ENCODE data around the gene FXYD6.
A peak's percentile ranks its signal among the peaks of the same experiment; 100 is the strongest.

Gene FXYD6

DNA sequence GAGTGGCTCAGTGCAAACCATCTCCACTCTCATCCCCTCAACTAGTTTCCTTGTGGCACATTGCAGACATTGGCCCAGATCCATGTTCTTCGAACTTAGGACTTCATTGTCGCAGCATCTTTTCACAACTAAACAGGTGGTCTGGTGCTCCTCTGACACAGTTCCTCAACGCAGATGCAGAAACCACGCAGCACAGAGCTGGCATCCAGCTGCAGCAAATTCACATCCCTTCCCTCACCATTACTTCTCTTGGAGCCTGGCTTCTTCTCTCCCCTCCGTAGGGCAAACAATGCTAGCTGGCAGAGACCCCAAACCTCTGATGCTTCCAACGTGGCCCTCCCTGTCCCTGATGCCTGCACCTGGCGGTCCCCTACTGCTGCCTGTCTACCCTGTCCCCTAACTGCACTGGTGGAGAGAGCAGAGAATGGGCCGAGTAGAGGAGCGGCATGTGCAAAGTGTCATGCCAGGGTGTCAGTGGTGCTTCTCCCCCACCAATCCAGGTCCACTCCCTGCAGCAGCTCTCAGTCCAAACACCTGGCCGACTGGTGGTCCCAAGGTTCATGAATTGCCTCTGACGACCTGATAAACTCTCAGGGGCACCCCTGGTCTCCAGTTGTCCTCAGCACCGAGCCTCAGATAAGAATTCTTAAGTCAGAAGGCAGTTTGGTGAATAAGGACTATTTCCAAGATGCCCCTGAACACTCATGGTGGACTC, 34.6 kb upstream of the FXYD6 start:
- Histone ChIP-seq H3K27ac (ENCODE audit: low read depth in 2 of 2, low read length in 2 of 2) (no peak overlapping the region), H3K9me3 (ENCODE audit: control insufficient read depth in 2 of 2, low read length in 2 of 2) (no peaks in the 10 kb centered on the region), H3K9ac (ENCODE audit: low read depth in 1 of 2, low read length in 2 of 2) (no peak overlapping the region), H3K4me1 (ENCODE audit: control insufficient read depth in 2 of 2, insufficient read depth in 2 of 2, low read length in 2 of 2) (peaks cover 4 to 6% of the 10 kb centered on the region in 2 donors), H3K36me3 (ENCODE audit: control insufficient read depth in 2 of 2, insufficient read depth in 2 of 2, low read length in 2 of 2) (no peaks in the 10 kb centered on the region), H3K4me3 (ENCODE audit: low read length in 2 of 2) (no peak overlapping the region), H3K27me3 (ENCODE audit: control insufficient read depth in 2 of 2, insufficient read depth in 2 of 2, low read length in 2 of 2) (no peaks in the 10 kb centered on the region)

DNA sequence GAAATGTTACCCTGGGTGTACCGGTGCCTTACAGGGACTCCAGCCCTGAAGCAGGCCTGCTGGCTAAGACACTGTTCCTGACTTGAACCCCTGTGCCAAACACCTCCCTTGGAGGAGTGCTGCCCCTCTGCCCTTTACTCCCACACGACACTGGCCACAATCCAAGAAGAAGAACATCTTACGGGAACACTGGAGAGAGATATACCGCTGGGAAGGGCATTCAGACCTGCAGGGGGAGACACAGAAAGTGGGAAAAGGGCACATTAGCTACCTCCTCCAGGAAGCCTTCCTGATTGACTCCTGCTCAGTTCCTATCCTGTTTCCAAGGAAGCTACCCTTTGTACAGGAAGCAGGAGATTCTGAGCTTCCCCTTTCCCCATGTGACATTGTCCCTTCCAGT, 34.1 kb upstream of the FXYD6 start:
- Histone ChIP-seq H3K4me3 (ENCODE audit: low read length in 2 of 2) (no peak overlapping the region), H3K27ac (ENCODE audit: low read depth in 2 of 2, low read length in 2 of 2) (no peak overlapping the region), H3K4me1 (ENCODE audit: control insufficient read depth in 2 of 2, insufficient read depth in 2 of 2, low read length in 2 of 2) (peaks cover 4 to 6% of the 10 kb centered on the region in 2 donors), H3K36me3 (ENCODE audit: control insufficient read depth in 2 of 2, insufficient read depth in 2 of 2, low read length in 2 of 2) (no peaks in the 10 kb centered on the region), H3K9me3 (ENCODE audit: control insufficient read depth in 2 of 2, low read length in 2 of 2) (no peaks in the 10 kb centered on the region), H3K9ac (ENCODE audit: low read depth in 1 of 2, low read length in 2 of 2) (no peak overlapping the region), H3K27me3 (ENCODE audit: control insufficient read depth in 2 of 2, insufficient read depth in 2 of 2, low read length in 2 of 2) (no peaks in the 10 kb centered on the region)

DNA sequence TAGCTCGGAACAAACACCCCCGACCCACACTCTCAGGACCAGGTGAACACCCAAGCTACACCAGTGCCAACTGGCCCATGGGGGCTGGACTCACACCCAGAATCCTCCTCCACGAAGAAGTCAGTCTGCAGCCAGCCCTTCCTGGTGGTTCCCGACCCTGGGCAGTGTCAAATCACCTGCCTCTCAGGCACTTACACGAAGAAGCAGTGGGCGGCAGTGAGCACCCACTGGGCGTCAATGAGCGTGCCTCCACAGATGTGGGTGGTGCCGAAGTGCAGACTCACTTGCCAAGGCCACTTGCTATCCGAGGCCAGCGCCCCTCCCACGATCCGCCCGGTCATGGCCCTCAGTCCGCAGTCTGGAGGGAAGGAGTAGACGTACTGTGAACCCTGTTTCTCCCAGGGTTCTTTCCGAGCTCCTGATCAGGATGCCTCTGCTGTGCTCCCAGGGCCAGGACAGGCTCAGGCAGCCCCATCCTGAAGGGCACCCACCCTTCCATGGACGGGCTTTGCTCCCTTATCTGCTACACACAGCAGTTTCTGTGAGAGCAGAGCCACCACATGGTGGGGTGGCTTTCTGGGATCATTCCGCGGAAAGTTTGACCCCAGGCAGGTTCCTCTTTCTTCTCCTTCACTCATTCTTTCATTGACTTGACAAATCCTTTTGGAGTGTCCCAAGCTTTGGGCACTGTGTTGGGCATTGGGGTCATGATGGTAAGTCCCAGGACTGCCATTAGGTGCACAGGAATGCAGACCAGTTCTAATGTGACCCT, 33.3 kb upstream of the FXYD6 start:
- Histone ChIP-seq H3K9ac (ENCODE audit: low read depth in 1 of 2, low read length in 2 of 2) (no peak overlapping the region), H3K4me1 (ENCODE audit: control insufficient read depth in 2 of 2, insufficient read depth in 2 of 2, low read length in 2 of 2) (peaks cover 4 to 6% of the 10 kb centered on the region in 2 donors), H3K27me3 (ENCODE audit: control insufficient read depth in 2 of 2, insufficient read depth in 2 of 2, low read length in 2 of 2) (no peaks in the 10 kb centered on the region), H3K36me3 (ENCODE audit: control insufficient read depth in 2 of 2, insufficient read depth in 2 of 2, low read length in 2 of 2) (no peaks in the 10 kb centered on the region), H3K9me3 (ENCODE audit: control insufficient read depth in 2 of 2, low read length in 2 of 2) (no peaks in the 10 kb centered on the region), H3K4me3 (ENCODE audit: low read length in 2 of 2) (no peak overlapping the region), H3K27ac (ENCODE audit: low read depth in 2 of 2, low read length in 2 of 2) (no peak overlapping the region)

DNA sequence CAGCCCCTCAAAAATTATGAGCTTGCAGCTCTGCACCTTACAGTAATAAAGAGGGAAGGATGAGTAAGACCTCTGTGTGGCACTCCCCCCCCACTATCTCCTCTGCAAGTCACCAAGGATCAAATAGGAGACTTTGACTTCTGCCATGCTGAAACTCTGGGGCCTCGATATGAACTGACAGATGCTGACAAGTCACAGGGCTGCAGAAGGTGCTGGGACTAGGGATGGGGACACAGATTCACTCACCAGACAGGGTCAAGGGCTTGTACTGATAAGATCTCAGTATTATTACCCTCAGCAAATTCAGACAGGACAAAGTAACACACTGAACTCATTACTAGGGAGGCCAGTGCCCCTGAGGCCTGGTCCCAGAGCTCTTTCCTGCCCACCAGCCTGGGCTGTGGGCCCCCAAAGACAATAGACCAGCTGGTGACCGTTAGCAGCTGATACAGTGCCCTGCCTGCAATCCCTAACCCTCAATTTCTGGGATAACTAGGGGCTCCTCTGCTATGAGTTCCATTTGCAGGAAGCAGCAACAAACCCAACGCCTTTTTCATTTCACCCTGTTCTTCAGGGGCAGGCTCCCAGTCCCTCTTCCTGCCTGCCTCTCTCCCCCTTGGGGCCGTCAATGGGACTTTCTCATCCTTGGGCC, 32.6 kb upstream of the FXYD6 start:
- no peaks in the 10 kb centered on the region for H3K36me3 ChIP-seq (ENCODE audit: control insufficient read depth in 2 of 2, insufficient read depth in 2 of 2, low read length in 2 of 2)
- no peaks in the 10 kb centered on the region for H3K9me3 ChIP-seq (ENCODE audit: control insufficient read depth in 2 of 2, low read length in 2 of 2)
- H3K4me1 ChIP-seq (ENCODE audit: control insufficient read depth in 2 of 2, insufficient read depth in 2 of 2, low read length in 2 of 2) = peaks cover 4 to 6% of the 10 kb centered on the region in 2 donors
- no peaks in the 10 kb centered on the region for H3K27me3 ChIP-seq (ENCODE audit: control insufficient read depth in 2 of 2, insufficient read depth in 2 of 2, low read length in 2 of 2)
- no peak overlapping the region for H3K9ac ChIP-seq (ENCODE audit: low read depth in 1 of 2, low read length in 2 of 2)
- H3K4me3 ChIP-seq (ENCODE audit: low read length in 2 of 2) = no peak overlapping the region
- no peak overlapping the region for H3K27ac ChIP-seq (ENCODE audit: low read depth in 2 of 2, low read length in 2 of 2)

DNA sequence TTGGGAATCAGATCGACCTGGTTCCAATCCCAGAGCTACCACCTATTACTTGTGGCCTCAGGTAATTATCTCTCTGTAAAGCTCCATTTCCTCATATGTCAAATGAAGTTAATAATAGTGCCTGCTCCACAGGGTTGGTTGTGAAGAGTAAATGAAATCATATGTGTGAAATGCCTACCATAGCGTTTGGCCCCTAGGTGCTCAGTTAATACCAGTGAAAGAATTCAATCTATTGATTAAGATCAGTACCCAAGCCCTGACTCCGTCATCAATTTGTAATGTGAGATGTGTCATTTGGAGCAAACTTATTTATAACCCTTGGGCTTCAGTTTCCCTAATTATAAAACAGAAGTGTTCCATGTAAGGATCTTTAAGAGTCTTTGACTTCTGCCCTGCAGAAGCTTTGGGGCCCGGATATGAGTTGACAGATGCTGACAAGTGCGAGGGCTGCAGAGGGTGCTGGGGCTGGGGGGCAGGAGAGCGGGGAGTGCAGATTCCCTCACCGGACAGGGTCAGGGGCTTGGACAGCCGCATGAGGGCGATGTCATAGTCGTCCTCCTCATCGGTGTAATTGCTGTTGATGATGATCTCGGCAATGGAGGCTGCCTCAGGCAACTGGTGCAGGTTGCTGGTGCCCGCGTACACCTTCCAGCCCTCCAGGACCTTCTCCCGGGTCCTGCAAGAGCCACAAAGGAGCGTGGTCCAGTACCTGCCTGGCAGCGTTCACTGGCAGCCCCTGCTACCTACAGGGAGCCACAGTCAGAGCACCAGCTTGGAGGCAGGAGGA, 31.8 kb upstream of the FXYD6 start:
- H3K27ac ChIP-seq (ENCODE audit: low read depth in 2 of 2, low read length in 2 of 2) = no peak overlapping the region
- H3K4me3 ChIP-seq (ENCODE audit: low read length in 2 of 2) = no peak overlapping the region
- H3K27me3 ChIP-seq (ENCODE audit: control insufficient read depth in 2 of 2, insufficient read depth in 2 of 2, low read length in 2 of 2) = no peaks in the 10 kb centered on the region
- no peaks in the 10 kb centered on the region for H3K9me3 ChIP-seq (ENCODE audit: control insufficient read depth in 2 of 2, low read length in 2 of 2)
- H3K4me1 ChIP-seq (ENCODE audit: control insufficient read depth in 2 of 2, insufficient read depth in 2 of 2, low read length in 2 of 2) = peaks cover 4 to 6% of the 10 kb centered on the region in 2 donors
- no peaks in the 10 kb centered on the region for H3K36me3 ChIP-seq (ENCODE audit: control insufficient read depth in 2 of 2, insufficient read depth in 2 of 2, low read length in 2 of 2)
- H3K9ac ChIP-seq (ENCODE audit: low read depth in 1 of 2, low read length in 2 of 2) = no peak overlapping the region

DNA sequence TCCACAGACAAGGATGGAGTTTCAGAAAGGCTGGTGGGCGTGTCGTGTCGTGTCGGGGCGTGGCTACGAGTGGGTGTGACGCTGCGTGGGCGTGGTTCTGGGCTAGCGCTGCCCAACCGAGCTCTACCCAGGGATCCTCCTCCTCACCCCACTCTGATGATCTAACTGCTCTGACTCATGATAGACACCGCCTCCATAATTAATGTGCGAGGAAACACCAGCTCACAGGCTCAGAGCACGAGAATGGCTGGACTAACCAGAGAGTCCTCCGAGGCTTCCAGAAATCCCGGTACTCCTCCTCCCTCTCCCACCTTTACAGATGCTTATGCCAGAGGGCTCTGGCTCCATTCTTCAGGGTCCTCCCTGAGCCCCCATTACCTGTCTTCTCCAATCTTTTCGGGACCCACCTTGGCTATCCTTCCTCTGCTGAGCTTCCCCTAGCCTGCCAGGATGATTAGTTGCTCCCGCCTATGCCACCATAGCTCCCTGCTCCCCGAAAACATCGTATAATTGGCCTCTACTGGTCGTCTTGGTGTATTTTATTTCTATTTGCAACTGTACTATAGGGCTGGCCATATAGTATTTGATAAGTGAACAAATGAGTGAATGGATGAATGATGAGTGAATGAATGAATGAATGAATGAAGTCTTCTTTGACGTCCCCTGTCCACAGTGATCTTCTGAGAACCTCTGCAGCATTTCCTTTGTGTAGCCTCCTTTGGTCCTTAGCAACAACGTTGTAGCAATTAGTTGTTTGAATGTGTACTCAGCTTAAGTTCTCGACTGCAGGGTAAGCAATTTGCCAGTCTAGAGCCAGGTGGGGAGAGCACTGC, 31.0 kb upstream of the FXYD6 start:
- H3K36me3 ChIP-seq (ENCODE audit: control insufficient read depth in 2 of 2, insufficient read depth in 2 of 2, low read length in 2 of 2) = no peaks in the 10 kb centered on the region
- H3K4me3 ChIP-seq (ENCODE audit: low read length in 2 of 2) = peak overlapping the region in 1 of 2 donors; percentile 13
- H3K4me1 ChIP-seq (ENCODE audit: control insufficient read depth in 2 of 2, insufficient read depth in 2 of 2, low read length in 2 of 2) = peaks cover 4 to 6% of the 10 kb centered on the region in 2 donors
- H3K9ac ChIP-seq (ENCODE audit: low read depth in 1 of 2, low read length in 2 of 2) = peak overlapping the region in 1 of 2 donors; percentile 42
- H3K27ac ChIP-seq (ENCODE audit: low read depth in 2 of 2, low read length in 2 of 2) = no peak overlapping the region
- no peaks in the 10 kb centered on the region for H3K9me3 ChIP-seq (ENCODE audit: control insufficient read depth in 2 of 2, low read length in 2 of 2)
- H3K27me3 ChIP-seq (ENCODE audit: control insufficient read depth in 2 of 2, insufficient read depth in 2 of 2, low read length in 2 of 2) = no peaks in the 10 kb centered on the region

DNA sequence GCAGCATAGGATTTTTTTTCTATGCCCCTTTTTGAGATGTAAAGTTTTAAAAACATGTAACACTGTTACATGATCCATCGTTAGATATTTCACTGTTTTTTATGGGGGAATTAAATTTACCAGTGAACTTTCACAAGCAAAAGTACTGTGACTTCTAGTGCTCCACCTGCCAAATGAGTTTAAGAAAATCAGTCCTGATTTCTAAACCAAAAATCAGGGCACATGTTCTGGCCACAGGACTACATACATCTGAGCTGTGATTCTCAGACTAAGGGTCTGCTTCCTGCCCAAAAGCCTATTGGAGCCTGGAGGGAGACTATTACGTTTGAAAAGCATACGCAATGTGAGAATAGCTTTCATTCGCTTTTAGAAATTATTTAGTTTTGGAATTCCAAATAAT, 30.3 kb upstream of the FXYD6 start:
- Histone ChIP-seq H3K27ac (ENCODE audit: low read depth in 2 of 2, low read length in 2 of 2) (no peak overlapping the region), H3K9me3 (ENCODE audit: control insufficient read depth in 2 of 2, low read length in 2 of 2) (no peaks in the 10 kb centered on the region), H3K36me3 (ENCODE audit: control insufficient read depth in 2 of 2, insufficient read depth in 2 of 2, low read length in 2 of 2) (no peaks in the 10 kb centered on the region), H3K9ac (ENCODE audit: low read depth in 1 of 2, low read length in 2 of 2) (no peak overlapping the region), H3K27me3 (ENCODE audit: control insufficient read depth in 2 of 2, insufficient read depth in 2 of 2, low read length in 2 of 2) (no peaks in the 10 kb centered on the region), H3K4me3 (ENCODE audit: low read length in 2 of 2) (no peak overlapping the region), H3K4me1 (ENCODE audit: control insufficient read depth in 2 of 2, insufficient read depth in 2 of 2, low read length in 2 of 2) (peaks cover 4 to 6% of the 10 kb centered on the region in 2 donors)

DNA sequence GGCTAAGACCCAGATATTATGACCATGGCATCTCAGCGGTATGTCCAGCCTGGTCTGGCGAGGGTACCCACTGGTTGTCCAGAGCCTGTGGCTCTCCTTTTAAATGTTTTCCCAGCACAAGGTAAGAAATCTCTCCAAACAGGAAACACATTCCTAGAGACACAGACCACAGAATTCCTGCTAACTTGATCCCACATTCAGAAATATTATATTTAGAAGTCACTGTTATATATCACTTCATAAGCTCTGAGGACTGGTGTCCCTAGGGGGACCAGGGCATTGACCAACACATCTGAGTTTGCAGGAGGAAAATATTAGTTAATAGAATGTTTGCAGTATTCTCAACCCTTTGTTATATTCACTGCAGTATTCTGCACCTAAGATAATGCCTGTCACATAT, 29.7 kb upstream of the FXYD6 start:
- H3K4me1 ChIP-seq (ENCODE audit: control insufficient read depth in 2 of 2, insufficient read depth in 2 of 2, low read length in 2 of 2) = peaks cover 4 to 6% of the 10 kb centered on the region in 2 donors
- H3K27me3 ChIP-seq (ENCODE audit: control insufficient read depth in 2 of 2, insufficient read depth in 2 of 2, low read length in 2 of 2) = no peaks in the 10 kb centered on the region
- no peak overlapping the region for H3K27ac ChIP-seq (ENCODE audit: low read depth in 2 of 2, low read length in 2 of 2)
- no peak overlapping the region for H3K4me3 ChIP-seq (ENCODE audit: low read length in 2 of 2)
- H3K9me3 ChIP-seq (ENCODE audit: control insufficient read depth in 2 of 2, low read length in 2 of 2) = no peaks in the 10 kb centered on the region
- no peaks in the 10 kb centered on the region for H3K36me3 ChIP-seq (ENCODE audit: control insufficient read depth in 2 of 2, insufficient read depth in 2 of 2, low read length in 2 of 2)
- H3K9ac ChIP-seq (ENCODE audit: low read depth in 1 of 2, low read length in 2 of 2) = no peak overlapping the region

DNA sequence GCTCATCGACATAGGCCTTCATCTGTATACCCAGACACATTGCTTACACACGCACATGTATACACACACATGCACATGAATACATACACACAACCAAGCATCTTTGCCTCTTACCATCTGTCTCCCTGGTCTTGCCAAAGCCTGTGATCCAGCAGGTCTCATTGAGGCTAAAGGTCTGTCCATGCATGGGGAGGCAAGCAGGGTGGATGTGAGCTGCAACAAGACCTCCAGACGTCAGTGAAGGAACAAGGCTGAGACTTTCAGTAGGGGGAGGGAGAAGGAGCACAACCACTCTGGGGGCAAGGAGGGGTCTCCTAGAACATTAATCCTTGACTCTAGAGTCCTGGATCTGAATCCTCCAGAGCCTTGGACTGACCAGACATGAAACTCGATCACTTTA, 29.1 kb upstream of the FXYD6 start:
- Histone ChIP-seq H3K9me3 (ENCODE audit: control insufficient read depth in 2 of 2, low read length in 2 of 2) (no peaks in the 10 kb centered on the region), H3K9ac (ENCODE audit: low read depth in 1 of 2, low read length in 2 of 2) (no peak overlapping the region), H3K36me3 (ENCODE audit: control insufficient read depth in 2 of 2, insufficient read depth in 2 of 2, low read length in 2 of 2) (no peaks in the 10 kb centered on the region), H3K4me1 (ENCODE audit: control insufficient read depth in 2 of 2, insufficient read depth in 2 of 2, low read length in 2 of 2) (peaks cover 4 to 6% of the 10 kb centered on the region in 2 donors), H3K27me3 (ENCODE audit: control insufficient read depth in 2 of 2, insufficient read depth in 2 of 2, low read length in 2 of 2) (no peaks in the 10 kb centered on the region), H3K27ac (ENCODE audit: low read depth in 2 of 2, low read length in 2 of 2) (no peak overlapping the region), H3K4me3 (ENCODE audit: low read length in 2 of 2) (no peak overlapping the region)
